Muscle of leg (tissue), 11 donors: Measurements from ENCODE around the gene ADCY4. TPM values are rescaled to one million over a fixed set of nuclear protein-coding genes. Genes with fewer than 3 reads are reported as not detected.

ENCODE experiments used
- DNase-seq: peaks from one replicate; pipeline ENCODE4 v3.0.0; 2013
- H3K27ac ChIP-seq: one replicate; pipeline ENCODE4 v1.5.1; 2013; ENCODE audit warnings: mild to moderate bottlenecking, low read length, control low read depth
- H3K27me3 ChIP-seq: one replicate; pipeline ENCODE4 v1.6.1; 2013; ENCODE audit warnings: low read length; ENCODE audit not compliant: control insufficient read depth, insufficient read depth
- H3K36me3 ChIP-seq: one replicate; pipeline ENCODE4 v1.6.1; 2013; ENCODE audit warnings: low read length; ENCODE audit not compliant: control insufficient read depth, insufficient read depth
- H3K4me1 ChIP-seq: one replicate; pipeline ENCODE4 v1.6.1; 2013; ENCODE audit warnings: low read length; ENCODE audit not compliant: control insufficient read depth, insufficient read depth
- H3K4me3 ChIP-seq: one replicate; pipeline ENCODE4 v1.5.1; 2013; ENCODE audit warnings: low read length, control low read depth
- H3K9me3 ChIP-seq: replicated peaks from 2 replicates; pipeline ENCODE4 v1.6.1; 2013; ENCODE audit warnings: low read depth, low read length; ENCODE audit not compliant: control insufficient read depth
- WGBS: methylation state at CpG from one replicate; pipeline ENCODE4 v1.1.5; 2013; ENCODE audit warnings: missing lambda C conversion rate; ENCODE audit not compliant: insufficient coverage; 5-methylcytosine and 5-hydroxymethylcytosine counted together
- polyA plus RNA-seq, 8 donors: library from polyadenylated mRNA; unstranded; fragments of 120-200 nt; gene quantifications; one replicate each; pipeline versions ENCODE4 v1.2.1 to v1.2.3, GENCODE V29; 2013; ENCODE audit warnings: inconsistent platforms in 1 of 8, low replicate concordance in 1 of 8; ENCODE audit not compliant: insufficient read length in 8 of 8, insufficient read depth in 1 of 8
- total RNA-seq: library from RNA; stranded (reverse); fragments of 120-200 nt; gene quantifications from one replicate; pipeline ENCODE4 v1.2.4, GENCODE V29; 2013

ADCY4 gene
- total and polyA plus RNA-seq, 9 donors = 7.0 to 18.7 (median 13.7) TPM

DNA sequence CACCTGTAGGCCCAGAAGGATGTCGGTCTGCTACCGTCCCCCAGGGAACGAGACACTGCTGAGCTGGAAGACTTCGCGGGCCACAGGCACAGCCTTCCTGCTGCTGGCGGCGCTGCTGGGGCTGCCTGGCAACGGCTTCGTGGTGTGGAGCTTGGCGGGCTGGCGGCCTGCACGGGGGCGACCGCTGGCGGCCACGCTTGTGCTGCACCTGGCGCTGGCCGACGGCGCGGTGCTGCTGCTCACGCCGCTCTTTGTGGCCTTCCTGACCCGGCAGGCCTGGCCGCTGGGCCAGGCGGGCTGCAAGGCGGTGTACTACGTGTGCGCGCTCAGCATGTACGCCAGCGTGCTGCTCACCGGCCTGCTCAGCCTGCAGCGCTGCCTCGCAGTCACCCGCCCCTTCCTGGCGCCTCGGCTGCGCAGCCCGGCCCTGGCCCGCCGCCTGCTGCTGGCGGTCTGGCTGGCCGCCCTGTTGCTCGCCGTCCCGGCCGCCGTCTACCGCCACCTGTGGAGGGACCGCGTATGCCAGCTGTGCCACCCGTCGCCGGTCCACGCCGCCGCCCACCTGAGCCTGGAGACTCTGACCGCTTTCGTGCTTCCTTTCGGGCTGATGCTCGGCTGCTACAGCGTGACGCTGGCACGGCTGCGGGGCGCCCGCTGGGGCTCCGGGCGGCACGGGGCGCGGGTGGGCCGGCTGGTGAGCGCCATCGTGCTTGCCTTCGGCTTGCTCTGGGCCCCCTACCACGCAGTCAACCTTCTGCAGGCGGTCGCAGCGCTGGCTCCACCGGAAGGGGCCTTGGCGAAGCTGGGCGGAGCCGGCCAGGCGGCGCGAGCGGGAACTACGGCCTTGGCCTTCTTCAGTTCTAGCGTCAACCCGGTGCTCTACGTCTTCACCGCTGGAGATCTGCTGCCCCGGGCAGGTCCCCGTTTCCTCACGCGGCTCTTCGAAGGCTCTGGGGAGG is 23.9 kb downstream of the ADCY4 start, which contains the start of gene LTB4R:
LTB4R (plus strand) TSS at position 857 of the 959 bp plus-strand sequence. CDS start 4,150 bp downstream, outside the sequence.
- Histone ChIP-seq H3K4me3 (peak within 1 kb of the TSS; percentile 43), H3K27ac (peak within 1 kb of the TSS; percentile 81), H3K9me3 (no peaks in the 10 kb centered on the region), H3K27me3 (peaks cover 13% of the 10 kb centered on the region), H3K36me3 (peaks cover 20% of the 10 kb centered on the region), H3K4me1 (peaks cover 40% of the 10 kb centered on the region)
- 8% methylated on average over 94 of the region's 99 CpGs for WGBS
- DNase-seq = peak; percentile 81

GRCh38 chr14:24310265-24310645 is 24.6 kb downstream of the ADCY4 start:
- peak overlapping the region; percentile 43 for H3K4me3 ChIP-seq
- H3K4me1 ChIP-seq = peaks cover 36% of the 10 kb centered on the region
- peaks cover 7% of the 10 kb centered on the region for H3K27me3 ChIP-seq
- no peak for DNase-seq
- whole genome bisulfite sequencing = 25% methylated on average over 4 of the region's 5 CpGs
- H3K27ac ChIP-seq = peak overlapping the region; percentile 68
- H3K36me3 ChIP-seq = peaks cover 27% of the 10 kb centered on the region
- H3K9me3 ChIP-seq = no peaks in the 10 kb centered on the region

DNA sequence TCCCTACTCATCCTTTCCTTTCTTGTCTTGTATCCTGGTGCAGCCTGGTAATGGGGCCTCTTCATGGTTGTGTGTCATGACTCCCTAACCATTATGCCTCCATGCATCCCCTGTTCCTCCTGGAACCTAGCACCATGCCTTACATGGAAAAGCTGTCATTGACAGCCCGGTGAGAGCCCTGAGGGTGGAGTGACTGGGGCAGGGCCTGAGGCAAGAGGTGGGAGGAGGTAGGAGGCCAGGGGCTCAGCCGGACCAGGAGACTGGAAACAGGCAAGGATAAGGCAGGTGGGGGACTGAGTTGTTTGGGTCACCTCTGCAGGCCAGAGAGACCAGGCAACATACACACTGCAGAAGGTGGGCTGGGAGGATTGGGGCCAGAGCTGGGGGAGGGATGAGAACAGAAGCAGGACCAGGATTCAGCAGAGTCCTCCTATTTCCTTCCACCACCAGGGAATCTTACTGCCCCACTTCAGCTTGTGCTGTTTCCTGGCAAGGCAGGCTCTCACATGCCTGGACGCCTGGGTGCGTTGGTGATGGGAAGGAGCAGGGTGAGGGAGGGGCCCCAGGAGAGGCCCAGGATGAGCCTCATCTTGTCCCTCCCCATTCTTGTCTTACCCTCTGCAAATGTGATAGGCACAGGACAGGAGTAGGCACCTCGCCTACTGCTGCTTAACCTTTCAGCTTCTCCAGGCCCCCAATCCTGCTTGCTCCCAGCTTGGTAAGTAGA is 25.2 kb downstream of the ADCY4 start, which contains the start of gene LTB4R2:
LTB4R2 (plus strand) TSS at position 603 of the 727 bp plus-strand sequence. CDS start 525 bp downstream, outside the sequence.
- H3K27ac ChIP-seq = peak within 1 kb of the TSS; percentile 81
- no peaks in the 10 kb centered on the region for H3K9me3 ChIP-seq
- H3K36me3 ChIP-seq = peaks cover 32% of the 10 kb centered on the region
- DNase-seq = no peak
- H3K4me1 ChIP-seq = peaks cover 36% of the 10 kb centered on the region
- 86% methylated on average over 1 of the region's 5 CpGs for WGBS
- peak within 1 kb of the TSS; percentile 43 for H3K4me3 ChIP-seq
- H3K27me3 ChIP-seq = peaks cover 1% of the 10 kb centered on the region

GRCh38 chr14:24308342-24309124 is 26.3 kb downstream of the ADCY4 start:
- Histone ChIP-seq H3K9me3 (no peaks in the 10 kb centered on the region), H3K27ac (no peak overlapping the region), H3K36me3 (peaks cover 44% of the 10 kb centered on the region), H3K4me3 (no peak overlapping the region), H3K27me3 (no peaks in the 10 kb centered on the region), H3K4me1 (peaks cover 33% of the 10 kb centered on the region)
- WGBS = 87% methylated on average over 6 of the region's 7 CpGs
- DNase-seq = no peak

DNA sequence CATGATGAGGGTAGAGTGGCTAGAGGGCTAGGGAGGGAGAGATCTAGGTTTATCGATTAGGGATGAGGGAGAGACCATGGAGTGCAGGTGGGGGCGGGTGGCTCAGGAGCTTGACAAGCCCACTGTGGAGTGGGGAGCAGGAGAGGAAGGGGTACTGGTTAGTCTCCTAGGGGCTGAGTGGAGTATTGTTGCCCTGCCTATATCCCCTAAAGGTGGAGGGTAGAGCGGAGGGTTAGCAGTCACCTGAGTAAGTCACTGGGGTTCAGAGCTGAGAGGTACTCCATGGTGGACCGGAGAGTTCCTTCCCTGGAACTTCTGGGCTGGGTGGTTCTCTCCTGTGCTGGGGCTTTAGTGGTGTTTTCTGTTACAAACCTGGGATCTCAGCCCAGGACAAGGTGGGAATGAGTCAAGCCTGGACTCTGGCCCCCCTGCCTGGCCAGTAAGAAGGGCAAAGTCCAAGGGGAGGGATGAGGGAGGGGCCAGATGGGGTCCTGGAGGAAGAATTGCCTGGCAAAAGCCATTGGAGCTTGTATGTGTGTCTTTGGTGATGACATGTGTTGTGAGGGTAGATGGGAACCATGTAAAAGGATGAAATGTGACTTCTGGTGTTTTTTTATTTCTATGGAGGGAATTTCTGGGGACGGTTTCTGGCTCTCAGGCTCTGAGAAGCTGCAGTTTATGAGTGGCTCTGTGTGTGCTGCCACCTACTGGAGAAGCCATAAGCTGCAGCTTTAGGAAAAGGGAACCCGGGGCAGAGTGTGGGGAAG is 27.1 kb downstream of the ADCY4 start, which contains the start of gene CIDEB:
CIDEB (minus strand) TSS at position 403 of the 767 bp plus-strand sequence; CDS start at position 284, 119 bp downstream.
- H3K9me3 ChIP-seq = no peaks in the 10 kb centered on the region
- H3K27me3 ChIP-seq = no peaks in the 10 kb centered on the region
- H3K4me3 ChIP-seq = no peak within 1 kb of the TSS
- H3K4me1 ChIP-seq = peaks cover 27% of the 10 kb centered on the region
- 75% methylated on average over 5 of the region's 6 CpGs for WGBS
- H3K36me3 ChIP-seq = peaks cover 52% of the 10 kb centered on the region
- peak; percentile 71 for DNase-seq
- H3K27ac ChIP-seq = no peak within 1 kb of the TSS

DNA sequence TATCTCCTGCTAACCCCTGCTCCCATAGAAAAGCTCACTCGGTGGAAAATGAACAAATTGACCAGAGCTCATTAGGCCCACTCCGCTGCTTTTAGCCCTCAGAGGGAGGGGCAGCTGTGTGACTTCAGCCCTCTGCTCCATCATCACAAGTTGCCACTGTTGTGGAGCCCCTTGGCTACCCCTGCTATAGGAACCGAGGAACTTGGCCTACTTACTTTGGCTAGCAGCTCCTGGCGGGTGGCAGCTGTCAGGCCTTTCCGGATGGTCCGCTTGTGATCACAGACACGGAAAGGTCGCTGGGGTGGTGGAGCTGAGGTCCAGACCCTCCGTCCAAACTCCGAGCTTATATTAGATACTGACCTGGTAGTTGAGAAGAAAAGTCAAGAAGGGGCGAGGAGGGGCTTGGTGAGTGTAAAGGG is 27.7 kb downstream of the ADCY4 start:
- 96% methylated on average over 9 of the region's 11 CpGs for WGBS
- DNase-seq = no peak
- peaks cover 21% of the 10 kb centered on the region for H3K4me1 ChIP-seq

GRCh38 chr14:24304019-24304387 is 30.9 kb downstream of the ADCY4 start:
- Histone ChIP-seq H3K4me1 (peaks cover 15% of the 10 kb centered on the region), H3K27me3 (no peaks in the 10 kb centered on the region), H3K9me3 (no peaks in the 10 kb centered on the region), H3K36me3 (peaks cover 69% of the 10 kb centered on the region), H3K27ac (no peak overlapping the region), H3K4me3 (no peak overlapping the region)
- no peak for DNase-seq
- whole genome bisulfite sequencing = 98% methylated on average over 11 of the region's 11 CpGs

More for the DNA sequence above, 27.7 kb downstream of the ADCY4 start:
- Histone ChIP-seq H3K36me3 (peaks cover 58% of the 10 kb centered on the region), H3K9me3 (no peaks in the 10 kb centered on the region), H3K27ac (no peak overlapping the region), H3K4me3 (no peak overlapping the region), H3K27me3 (no peaks in the 10 kb centered on the region)

DNA sequence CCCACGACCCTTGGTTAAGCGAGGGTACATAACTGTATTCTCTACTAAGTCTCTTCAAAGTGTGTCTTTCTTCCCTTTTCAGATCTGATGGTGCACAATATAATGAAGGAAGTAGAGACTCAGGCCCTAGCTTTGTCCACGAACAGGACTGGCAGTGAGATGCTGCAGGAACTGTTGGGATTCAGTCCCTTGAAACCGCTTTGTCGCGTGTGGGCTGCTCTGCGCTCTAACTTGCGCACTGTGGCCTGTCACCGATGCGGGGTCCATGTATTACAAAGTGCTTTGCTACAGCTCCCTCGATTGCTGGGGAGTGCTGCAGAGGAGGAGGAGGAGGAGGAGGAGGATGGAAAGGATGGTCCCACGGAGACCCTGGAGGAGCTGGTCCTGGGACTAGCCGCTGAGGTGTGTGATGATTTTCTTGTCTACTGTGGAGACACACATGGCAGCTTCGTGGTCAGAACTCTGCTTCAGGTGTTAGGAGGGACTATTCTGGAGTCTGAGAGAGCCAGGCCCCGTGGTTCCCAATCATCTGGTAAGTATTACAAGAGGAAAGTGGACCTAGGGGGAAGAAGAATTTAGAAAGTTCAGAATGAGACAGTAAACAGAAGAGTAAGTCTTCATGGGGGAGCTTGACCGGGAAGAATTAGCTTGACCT is 34.4 kb downstream of the ADCY4 start:
- H3K27ac ChIP-seq = peak overlapping the region; percentile 67
- peaks cover 54% of the 10 kb centered on the region for H3K36me3 ChIP-seq
- DNase-seq = no peak
- no peaks in the 10 kb centered on the region for H3K9me3 ChIP-seq
- no peaks in the 10 kb centered on the region for H3K27me3 ChIP-seq
- peaks cover 20% of the 10 kb centered on the region for H3K4me1 ChIP-seq
- WGBS = 44% methylated on average over 12 of the region's 16 CpGs
- peak overlapping the region; percentile 97 for H3K4me3 ChIP-seq
